ENCODE data around the gene COL4A3. TPM values are rescaled to one million over a fixed set of nuclear protein-coding genes. Genes with fewer than 3 reads are reported as not detected.
A peak's percentile ranks its signal among the peaks of the same experiment; 100 is the strongest.

Gene COL4A3
- total RNA-seq, 1 experiment from 2014 or later: 0.12 TPM

GRCh38 chr2:227363756-227364155 lies 199.3 kb downstream of the COL4A3 start:
- no TSS peak for BruUV-seq (replicated peaks)
- TF ChIP-seq CTCF (IDR thresholded peaks at IDR 0.05; ENCODE audit: unreplicated experiment): no peak
- DNase-seq (ENCODE audit: unreplicated experiment): peak; percentile 38
- Mint-ChIP-seq H3K9me3 (ENCODE audit: unreplicated experiment) (no peaks in the 10 kb centered on the region), H3K4me1 (ENCODE audit: insufficient read depth, unreplicated experiment) (peaks cover 9% of the 10 kb centered on the region), H3K36me3 (ENCODE audit: insufficient read depth, unreplicated experiment) (peaks cover 25% of the 10 kb centered on the region), H3K4me3 (ENCODE audit: unreplicated experiment) (no peak overlapping the region), H3K27ac (ENCODE audit: low read depth, unreplicated experiment) (no peak overlapping the region), H3K27me3 (ENCODE audit: insufficient read depth, unreplicated experiment) (no peaks in the 10 kb centered on the region)
- ChIA-PET CTCF (no interaction called here), POLR2A (interaction anchor here (0.6 kb wide), 1 partner anchor 14 kb away, joined by 4 read pairs; no protein-coding TSS in a partner anchor)
- intact Hi-C loops (cut with micrococcal nuclease): no loop called here

Other genes starting within 250 kb of the COL4A3 start
- 0.25 and 0.30 TPM in 2 replicates for gene COL4A4, start 419 bp upstream of the COL4A3 start, total RNA-seq (2022)
- 81.2 and 90.2 TPM in 2 replicates for gene MFF, start 160.6 kb downstream of the COL4A3 start, total RNA-seq (2022)
- not detected in 2 replicates for gene TM4SF20, start 214.7 kb downstream of the COL4A3 start, total RNA-seq (2022)
- not detected in 2 replicates for gene SCYGR1, start 223.3 kb downstream of the COL4A3 start, total RNA-seq (2022)

All from MCF 10A (cell line).